Hepatocyte (in vitro differentiated cells): ENCODE measurements around the gene TOP2A. TPM values are rescaled to one million over a fixed set of nuclear protein-coding genes. Genes with fewer than 3 reads are reported as not detected.
A peak's percentile ranks its signal among the peaks of the same experiment; 100 is the strongest.

Experiments used
- DNase-seq: peaks from one replicate; pipeline ENCODE4 v3.0.0-alpha.2; 2016; ENCODE audit warnings: low spot score
- H2AFZ ChIP-seq: fragments of 200-600 bp; sonication (generic); 2 replicates; pipeline ENCODE4 v1.6.0; 2016; ENCODE audit warnings: antibody characterized with exemption, mild to moderate bottlenecking
- H3K27ac ChIP-seq: fragments of 200-600 bp; sonication (generic); 2 replicates; pipeline ENCODE4 v1.5.1; 2016; ENCODE audit warnings: mild to moderate bottlenecking
- H3K27me3 ChIP-seq: fragments of 200-600 bp; sonication (generic); 2 replicates; pipeline ENCODE4 v1.6.1; 2016
- H3K36me3 ChIP-seq: fragments of 200-600 bp; sonication (generic); replicated peaks from 2 replicates; pipeline ENCODE4 v1.5.1; 2016; ENCODE audit warnings: low read depth; ENCODE audit not compliant: insufficient read depth
- H3K4me1 ChIP-seq: fragments of 200-600 bp; sonication (generic); 2 replicates; pipeline ENCODE4 v1.5.1; 2016; ENCODE audit warnings: mild to moderate bottlenecking, moderate library complexity; ENCODE audit not compliant: insufficient read depth
- H3K4me2 ChIP-seq: fragments of 200-600 bp; sonication (generic); 2 replicates; pipeline ENCODE4 v1.6.0; 2016
- H3K4me3 ChIP-seq: fragments of 200-600 bp; sonication (generic); 2 replicates; pipeline ENCODE4 v1.5.1; 2016; ENCODE audit warnings: mild to moderate bottlenecking
- H3K79me2 ChIP-seq: fragments of 200-600 bp; sonication (generic); 2 replicates; pipeline ENCODE4 v1.6.0; 2017; ENCODE audit warnings: mild to moderate bottlenecking
- H3K9me2 ChIP-seq: fragments of 200-600 bp; sonication (generic); replicated peaks from 2 replicates; pipeline ENCODE4 v1.6.0; 2017; ENCODE audit warnings: mild to moderate bottlenecking; ENCODE audit not compliant: insufficient read depth
- H3K9me3 ChIP-seq: fragments of 200-600 bp; sonication (generic); 2 replicates; pipeline ENCODE4 v1.5.1; 2016; ENCODE audit warnings: low read depth, mild to moderate bottlenecking
- H4K20me1 ChIP-seq: fragments of 200-600 bp; sonication (generic); 2 replicates; pipeline ENCODE4 v1.6.0; 2016; ENCODE audit warnings: mild to moderate bottlenecking; ENCODE audit not compliant: insufficient read depth, poor library complexity, severe bottlenecking
- CTCF ChIP-seq: fragments of 200-600 bp; sonication (generic); IDR thresholded peaks from 2 replicates; pipeline ENCODE4 v1.5.1; 2016; ENCODE audit warnings: antibody characterized with exemption, mild to moderate bottlenecking; ENCODE audit not compliant: poor library complexity
- EZH2 ChIP-seq: fragments of 200-600 bp; sonication (generic); IDR thresholded peaks from 2 replicates; pipeline ENCODE4 v1.6.1; 2016; ENCODE audit warnings: antibody characterized with exemption, mild to moderate bottlenecking, borderline replicate concordance
- EZH2phosphoT487 ChIP-seq: fragments of 200-600 bp; sonication (generic); IDR thresholded peaks from one replicate; pipeline ENCODE4 v1.6.1; 2018; ENCODE audit warnings: antibody characterized with exemption, mild to moderate bottlenecking, low read depth, moderate library complexity; ENCODE audit not compliant: unreplicated experiment, severe bottlenecking
- WGBS: methylation state at CpG from one replicate; pipeline ENCODE4 v1.1.6; 2016; ENCODE audit warnings: low lambda C conversion rate; ENCODE audit errors: missing lambda C conversion rate; 5-methylcytosine and 5-hydroxymethylcytosine counted together
- polyA plus RNA-seq: library from polyadenylated mRNA; unstranded; fragments of >200 nt; fragmentation: Nextera tagmentation; extraction: Ambion mirVana; gene quantifications from 2 replicates; pipeline ENCODE4 v1.2.1, GENCODE V29; 2016
- total RNA-seq: library from RNA; depleted of rRNA; stranded (reverse); fragments of >200 nt; gene quantifications from 2 replicates; pipeline ENCODE4 v1.2.3, GENCODE V29; 2014

Gene TOP2A
- total and polyA plus RNA-seq, 2 experiments from 2014 or later, result 21.3 to 37.4 TPM

GRCh38 chr17:40464392-40464855, 46.7 kb upstream of the TOP2A start:
- H3K4me1 ChIP-seq, result peaks cover 38% of the 10 kb centered on the region
- H3K4me2 ChIP-seq, result no peak overlapping the region
- no peak overlapping the region for H3K27ac ChIP-seq
- H2AFZ ChIP-seq, result no peak overlapping the region
- no peak for TF ChIP-seq EZH2
- no peak for TF ChIP-seq CTCF
- no peak for TF ChIP-seq EZH2phosphoT487
- no peaks in the 10 kb centered on the region for H3K9me2 ChIP-seq
- H3K4me3 ChIP-seq, result no peak overlapping the region
- H4K20me1 ChIP-seq, result no peaks in the 10 kb centered on the region
- no peaks in the 10 kb centered on the region for H3K79me2 ChIP-seq
- H3K36me3 ChIP-seq, result no peaks in the 10 kb centered on the region
- no peak for DNase-seq
- H3K9me3 ChIP-seq, result no peaks in the 10 kb centered on the region
- 96% methylated on average over 5 of the region's 5 CpGs for WGBS
- H3K27me3 ChIP-seq, result no peaks in the 10 kb centered on the region

GRCh38 chr17:40463122-40463550, 45.4 kb upstream of the TOP2A start:
- H3K4me1 ChIP-seq, result peaks cover 50% of the 10 kb centered on the region
- peak overlapping the region; percentile 86 for H3K27ac ChIP-seq
- H3K79me2 ChIP-seq, result no peaks in the 10 kb centered on the region
- no peaks in the 10 kb centered on the region for H3K9me3 ChIP-seq
- H3K9me2 ChIP-seq, result no peaks in the 10 kb centered on the region
- no peaks in the 10 kb centered on the region for H3K27me3 ChIP-seq
- WGBS, result 37% methylated on average over 11 of the region's 11 CpGs
- no peak overlapping the region for H2AFZ ChIP-seq
- TF ChIP-seq CTCF (no peak), EZH2 (no peak), EZH2phosphoT487 (no peak)
- H3K4me2 ChIP-seq, result no peak overlapping the region
- H4K20me1 ChIP-seq, result no peaks in the 10 kb centered on the region
- DNase-seq, result no peak
- H3K4me3 ChIP-seq, result no peak overlapping the region
- H3K36me3 ChIP-seq, result no peaks in the 10 kb centered on the region

GRCh38 chr17:40462343-40463121, 44.8 kb upstream of the TOP2A start:
- Histone ChIP-seq H4K20me1 (no peaks in the 10 kb centered on the region), H3K4me1 (peaks cover 55% of the 10 kb centered on the region), H3K27ac (peak overlapping the region; percentile 86), H3K9me2 (no peaks in the 10 kb centered on the region), H3K4me3 (no peak overlapping the region), H3K9me3 (no peaks in the 10 kb centered on the region), H3K27me3 (no peaks in the 10 kb centered on the region), H3K79me2 (no peaks in the 10 kb centered on the region), H3K36me3 (no peaks in the 10 kb centered on the region), H2AFZ (no peak overlapping the region), H3K4me2 (no peak overlapping the region)
- WGBS, result 72% methylated on average over 9 of the region's 9 CpGs
- TF ChIP-seq EZH2phosphoT487 (no peak), EZH2 (no peak), CTCF (no peak)
- no peak for DNase-seq
